B cell (primary cell): Measurements from ENCODE around the gene ATXN7L3.

Experiments
- EZH2 ChIP-seq: IDR thresholded peaks from 2 replicates; pipeline ENCODE4 v1.6.1; 2012; ENCODE audit warnings: borderline replicate concordance, low read depth, mild to moderate bottlenecking, moderate library complexity, low read length; ENCODE audit not compliant: insufficient read depth, poor library complexity, severe bottlenecking
- TF ChIP-seq, protein P1 (sequence below): fragments of 200-600 bp; IDR thresholded peaks from one replicate; pipeline ENCODE4 v1.8.0; 2022; ENCODE audit warnings: antibody characterized with exemption, mild to moderate bottlenecking

DNA sequence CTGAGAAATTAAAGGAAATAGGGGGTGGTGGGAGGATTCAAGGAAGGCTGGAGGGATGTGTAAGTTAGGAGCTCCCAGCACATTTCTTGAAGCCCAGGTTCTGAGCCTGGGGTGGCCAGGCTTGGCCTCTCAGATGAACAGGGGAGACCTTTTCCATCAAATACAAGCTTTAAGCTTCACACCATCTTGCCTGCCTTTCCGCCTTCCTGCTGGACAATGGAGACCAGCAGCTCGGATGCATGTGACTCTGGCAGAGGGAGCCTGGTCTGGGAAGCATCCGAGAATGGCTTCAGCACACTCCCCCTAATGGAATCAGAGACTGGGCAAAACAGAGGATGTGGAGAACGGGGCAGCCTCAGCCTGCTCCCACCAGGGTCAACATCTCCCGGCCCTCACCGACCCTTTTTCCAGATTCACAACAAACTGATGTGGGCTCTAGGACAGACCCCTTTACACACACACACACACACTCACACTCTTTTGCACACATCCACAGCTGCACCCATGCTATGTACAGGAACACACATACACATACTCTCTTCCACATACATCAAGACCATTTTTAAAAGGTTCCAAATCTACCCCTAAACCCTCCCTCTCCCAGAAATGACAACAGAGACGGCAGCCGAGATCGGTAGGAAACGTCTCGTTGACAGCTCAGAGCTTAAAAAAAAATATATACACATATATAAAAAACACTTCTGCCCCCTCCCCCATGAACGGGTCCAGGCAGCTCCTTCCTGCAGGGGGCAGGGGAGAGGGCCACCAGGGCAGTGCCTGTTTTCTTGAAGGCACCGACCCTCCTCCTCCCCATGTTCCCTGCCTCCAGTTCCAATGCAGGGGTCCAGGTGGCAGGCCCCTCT lies 6.5 kb upstream of the ATXN7L3 start:
- TF ChIP-seq, protein P1, sequence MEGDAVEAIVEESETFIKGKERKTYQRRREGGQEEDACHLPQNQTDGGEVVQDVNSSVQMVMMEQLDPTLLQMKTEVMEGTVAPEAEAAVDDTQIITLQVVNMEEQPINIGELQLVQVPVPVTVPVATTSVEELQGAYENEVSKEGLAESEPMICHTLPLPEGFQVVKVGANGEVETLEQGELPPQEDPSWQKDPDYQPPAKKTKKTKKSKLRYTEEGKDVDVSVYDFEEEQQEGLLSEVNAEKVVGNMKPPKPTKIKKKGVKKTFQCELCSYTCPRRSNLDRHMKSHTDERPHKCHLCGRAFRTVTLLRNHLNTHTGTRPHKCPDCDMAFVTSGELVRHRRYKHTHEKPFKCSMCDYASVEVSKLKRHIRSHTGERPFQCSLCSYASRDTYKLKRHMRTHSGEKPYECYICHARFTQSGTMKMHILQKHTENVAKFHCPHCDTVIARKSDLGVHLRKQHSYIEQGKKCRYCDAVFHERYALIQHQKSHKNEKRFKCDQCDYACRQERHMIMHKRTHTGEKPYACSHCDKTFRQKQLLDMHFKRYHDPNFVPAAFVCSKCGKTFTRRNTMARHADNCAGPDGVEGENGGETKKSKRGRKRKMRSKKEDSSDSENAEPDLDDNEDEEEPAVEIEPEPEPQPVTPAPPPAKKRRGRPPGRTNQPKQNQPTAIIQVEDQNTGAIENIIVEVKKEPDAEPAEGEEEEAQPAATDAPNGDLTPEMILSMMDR: no peak
- TF ChIP-seq EZH2: no peak
